Measurements from ENCODE around the gene ZNF169. TPM values are rescaled to one million over a fixed set of nuclear protein-coding genes. Genes with fewer than 3 reads are reported as not detected.
"Not testable (repeated sequence)": the region's sequence is repeated elsewhere in the genome, so short reads cannot be mapped to it uniquely, and the experiment has no call there.

Gene ZNF169
- total RNA-seq, 2 experiments from 2014 or later = 11.2 to 22.2 TPM

DNA sequence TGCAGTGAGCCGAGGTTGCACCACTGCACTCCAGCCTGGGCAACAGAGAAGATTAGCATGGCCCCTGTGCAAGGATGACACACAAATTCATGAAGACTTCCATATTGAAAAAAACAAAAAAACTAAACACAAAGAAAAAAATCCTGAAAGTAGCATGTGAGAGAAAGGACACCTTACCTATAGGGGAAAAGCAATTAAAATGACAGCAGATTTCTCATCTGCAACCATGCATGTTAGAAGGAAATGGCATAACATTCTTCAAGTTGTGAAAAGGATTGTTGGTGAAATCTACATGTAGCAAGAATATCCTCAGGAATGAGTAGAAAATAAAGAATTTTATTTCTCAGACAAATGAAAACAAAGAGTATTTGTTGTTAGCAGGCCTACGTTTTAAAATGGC is 13.4 kb upstream of the ZNF169 start:
- no peaks in the 10 kb centered on the region for H4K20me1 ChIP-seq (ENCODE audit: insufficient read depth, low read length)
- H2AFZ ChIP-seq (ENCODE audit: low read length) = no peak overlapping the region
- no peaks in the 10 kb centered on the region for H3K79me2 ChIP-seq (ENCODE audit: insufficient read depth, low read depth, low read length)
- no peak overlapping the region for H3K4me3 ChIP-seq (ENCODE audit: low read depth, low read length, poor library complexity, severe bottlenecking)
- no peaks in the 10 kb centered on the region for H3K4me1 ChIP-seq (ENCODE audit: insufficient read depth, low read length, poor library complexity, severe bottlenecking)
- no TSS peak for BruUV-seq (replicated peaks)
- CTCF ChIA-PET (ENCODE audit: unreplicated experiment) = no interaction called here
- no peaks in the 10 kb centered on the region for H3K9me2 ChIP-seq (ENCODE audit: insufficient read depth, low read length)
- POLR2A ChIA-PET = no interaction called here
- H3K27ac ChIP-seq (ENCODE audit: low read depth, low read length, poor library complexity, severe bottlenecking) = no peak overlapping the region
- no peak for DNase-seq (ENCODE audit: low spot score)
- TF ChIP-seq, protein P1, sequence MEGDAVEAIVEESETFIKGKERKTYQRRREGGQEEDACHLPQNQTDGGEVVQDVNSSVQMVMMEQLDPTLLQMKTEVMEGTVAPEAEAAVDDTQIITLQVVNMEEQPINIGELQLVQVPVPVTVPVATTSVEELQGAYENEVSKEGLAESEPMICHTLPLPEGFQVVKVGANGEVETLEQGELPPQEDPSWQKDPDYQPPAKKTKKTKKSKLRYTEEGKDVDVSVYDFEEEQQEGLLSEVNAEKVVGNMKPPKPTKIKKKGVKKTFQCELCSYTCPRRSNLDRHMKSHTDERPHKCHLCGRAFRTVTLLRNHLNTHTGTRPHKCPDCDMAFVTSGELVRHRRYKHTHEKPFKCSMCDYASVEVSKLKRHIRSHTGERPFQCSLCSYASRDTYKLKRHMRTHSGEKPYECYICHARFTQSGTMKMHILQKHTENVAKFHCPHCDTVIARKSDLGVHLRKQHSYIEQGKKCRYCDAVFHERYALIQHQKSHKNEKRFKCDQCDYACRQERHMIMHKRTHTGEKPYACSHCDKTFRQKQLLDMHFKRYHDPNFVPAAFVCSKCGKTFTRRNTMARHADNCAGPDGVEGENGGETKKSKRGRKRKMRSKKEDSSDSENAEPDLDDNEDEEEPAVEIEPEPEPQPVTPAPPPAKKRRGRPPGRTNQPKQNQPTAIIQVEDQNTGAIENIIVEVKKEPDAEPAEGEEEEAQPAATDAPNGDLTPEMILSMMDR (conservative IDR thresholded peaks at IDR 0.05; ENCODE audit: low read length) = no peak
- TF ChIP-seq EZH2phosphoT487 (IDR thresholded peaks at IDR 0.05; ENCODE audit: borderline replicate concordance, low read depth, low read length) = no peak
- H3K4me2 ChIP-seq (ENCODE audit: low read length) = no peak overlapping the region
- intact Hi-C loops (cut with micrococcal nuclease; ENCODE audit: unreplicated experiment) = no loop called here
- H3K36me3 ChIP-seq (ENCODE audit: insufficient read depth, low read length) = no peaks in the 10 kb centered on the region
- H3K9me3 ChIP-seq (ENCODE audit: low read length) = no peaks in the 10 kb centered on the region

DNA sequence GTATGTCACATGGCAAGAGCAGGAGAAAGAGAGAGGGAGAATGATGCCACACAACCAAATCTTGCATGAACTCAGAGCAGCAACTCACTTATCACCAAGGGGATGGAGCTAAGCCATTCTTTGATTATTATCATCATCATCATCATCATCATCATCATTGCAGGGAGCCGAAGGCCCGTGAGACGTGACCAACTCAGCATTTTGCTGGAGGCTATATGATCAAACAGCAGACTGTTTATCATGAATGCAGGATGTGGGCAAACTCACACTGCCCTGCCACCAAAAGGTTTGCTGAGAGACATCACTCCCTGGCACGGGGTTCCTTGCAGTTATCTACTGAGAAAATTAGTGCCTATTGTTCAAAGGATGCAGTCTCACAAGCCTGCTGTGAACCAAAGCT is 8.6 kb upstream of the ZNF169 start:
- H3K9me2 ChIP-seq (ENCODE audit: insufficient read depth, low read length) = no peaks in the 10 kb centered on the region
- intact Hi-C loops (cut with micrococcal nuclease; ENCODE audit: unreplicated experiment) = no loop called here
- no peak overlapping the region for H3K4me2 ChIP-seq (ENCODE audit: low read length)
- TF ChIP-seq EZH2phosphoT487 (IDR thresholded peaks at IDR 0.05; ENCODE audit: borderline replicate concordance, low read depth, low read length) = no peak
- TF ChIP-seq, protein P1 (conservative IDR thresholded peaks at IDR 0.05; ENCODE audit: low read length) = no peak
- CTCF ChIA-PET (ENCODE audit: unreplicated experiment) = no interaction called here
- H3K27ac ChIP-seq (ENCODE audit: low read depth, low read length, poor library complexity, severe bottlenecking) = no peak overlapping the region
- no peaks in the 10 kb centered on the region for H3K36me3 ChIP-seq (ENCODE audit: insufficient read depth, low read length)
- no peaks in the 10 kb centered on the region for H3K9me3 ChIP-seq (ENCODE audit: low read length)
- BruUV-seq (replicated peaks) = no TSS peak
- H4K20me1 ChIP-seq (ENCODE audit: insufficient read depth, low read length) = no peaks in the 10 kb centered on the region
- no peak overlapping the region for H2AFZ ChIP-seq (ENCODE audit: low read length)
- DNase-seq (ENCODE audit: low spot score) = no peak
- POLR2A ChIA-PET = interaction anchor here (0.7 kb wide), 1 partner anchor 165 kb away, joined by 4 read pairs; no protein-coding TSS in a partner anchor
- no peaks in the 10 kb centered on the region for H3K79me2 ChIP-seq (ENCODE audit: insufficient read depth, low read depth, low read length)
- no peaks in the 10 kb centered on the region for H3K4me1 ChIP-seq (ENCODE audit: insufficient read depth, low read length, poor library complexity, severe bottlenecking)
- H3K4me3 ChIP-seq (ENCODE audit: low read depth, low read length, poor library complexity, severe bottlenecking) = no peak overlapping the region

DNA sequence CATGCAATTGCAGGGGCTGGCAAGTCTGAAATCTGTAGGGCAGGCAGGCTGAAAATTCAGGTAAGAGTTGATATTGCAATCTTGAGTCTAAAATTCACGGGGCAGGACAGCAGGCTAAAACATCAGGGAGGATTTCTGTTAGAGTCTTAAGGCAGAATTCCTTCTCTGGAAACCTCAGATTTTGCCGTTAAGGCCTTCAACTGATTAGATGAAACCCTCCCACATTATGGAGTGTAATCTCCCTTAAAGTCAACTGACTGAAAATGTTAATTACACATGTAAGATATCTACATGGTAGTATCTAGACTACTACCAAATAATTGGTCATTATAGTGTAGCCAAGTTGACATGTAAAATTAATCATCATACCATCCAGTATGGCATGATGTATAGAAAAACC is 3.1 kb upstream of the ZNF169 start:
- TF ChIP-seq, protein P1 (conservative IDR thresholded peaks at IDR 0.05; ENCODE audit: low read length) = no peak
- no peak for TF ChIP-seq EZH2phosphoT487 (IDR thresholded peaks at IDR 0.05; ENCODE audit: borderline replicate concordance, low read depth, low read length)
- ChIA-PET CTCF (ENCODE audit: unreplicated experiment) (no interaction called here), POLR2A (no interaction called here)
- Histone ChIP-seq H3K4me3 (ENCODE audit: low read depth, low read length, poor library complexity, severe bottlenecking) (no peak overlapping the region), H3K27ac (ENCODE audit: low read depth, low read length, poor library complexity, severe bottlenecking) (no peak overlapping the region), H3K4me1 (ENCODE audit: insufficient read depth, low read length, poor library complexity, severe bottlenecking) (no peaks in the 10 kb centered on the region), H3K9me3 (ENCODE audit: low read length) (no peaks in the 10 kb centered on the region), H4K20me1 (ENCODE audit: insufficient read depth, low read length) (no peaks in the 10 kb centered on the region), H3K4me2 (ENCODE audit: low read length) (no peak overlapping the region), H3K9me2 (ENCODE audit: insufficient read depth, low read length) (no peaks in the 10 kb centered on the region), H3K79me2 (ENCODE audit: insufficient read depth, low read depth, low read length) (peaks cover 10% of the 10 kb centered on the region; the same call in 1 of the 2 replicates), H2AFZ (ENCODE audit: low read length) (no peak overlapping the region), H3K36me3 (ENCODE audit: insufficient read depth, low read length) (no peaks in the 10 kb centered on the region)
- no peak for DNase-seq (ENCODE audit: low spot score)
- intact Hi-C loops (cut with micrococcal nuclease; ENCODE audit: unreplicated experiment) = no loop called here
- BruUV-seq (replicated peaks) = no TSS peak

DNA sequence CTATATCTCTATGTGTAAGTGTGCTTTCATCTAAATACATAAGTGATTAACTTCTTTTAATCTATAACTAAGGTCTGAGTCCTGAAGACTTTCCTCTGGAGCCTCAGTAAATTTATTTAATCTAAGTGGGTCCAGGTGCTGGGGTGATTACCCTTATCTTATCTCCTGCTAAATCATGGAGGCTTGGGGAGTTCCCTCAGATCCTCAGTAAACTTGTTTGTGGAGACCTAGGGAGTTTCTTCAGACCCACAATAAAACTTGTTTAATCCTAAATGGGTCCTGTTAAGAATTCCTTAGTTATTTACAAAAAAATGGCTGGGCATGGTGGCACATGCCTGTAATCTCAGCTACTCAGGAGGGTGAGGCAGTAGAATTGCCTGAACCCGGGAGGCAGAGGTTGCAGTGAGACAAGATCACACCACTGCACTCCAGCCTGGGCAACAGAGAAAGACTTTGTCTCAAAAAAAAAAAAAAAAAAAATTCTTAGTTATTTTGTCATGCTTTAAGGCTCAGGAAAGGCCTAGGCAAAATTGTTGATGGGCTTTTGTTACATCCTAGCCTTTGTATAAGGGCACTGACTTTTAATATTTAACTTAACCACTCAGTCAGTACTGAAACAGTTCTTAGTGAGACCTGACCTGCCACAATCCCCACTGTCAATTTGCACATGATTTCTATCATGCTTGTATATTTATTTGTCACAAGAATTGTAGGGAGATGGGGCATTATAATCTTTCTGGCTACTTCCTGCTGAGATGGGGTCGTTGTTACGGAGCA is 6.7 kb downstream of the ZNF169 start:
- H3K9me2 ChIP-seq (ENCODE audit: insufficient read depth, low read length); BruUV-seq (replicated peaks); H3K79me2 ChIP-seq (ENCODE audit: insufficient read depth, low read depth, low read length); H3K4me2 ChIP-seq (ENCODE audit: low read length); H2AFZ ChIP-seq (ENCODE audit: low read length); H3K4me3 ChIP-seq (ENCODE audit: low read depth, low read length, poor library complexity, severe bottlenecking); DNase-seq (ENCODE audit: low spot score); H3K4me1 ChIP-seq (ENCODE audit: insufficient read depth, low read length, poor library complexity, severe bottlenecking); POLR2A ChIA-PET; intact Hi-C loops (cut with micrococcal nuclease; ENCODE audit: unreplicated experiment); H3K27ac ChIP-seq (ENCODE audit: low read depth, low read length, poor library complexity, severe bottlenecking); CTCF ChIA-PET (ENCODE audit: unreplicated experiment); H4K20me1 ChIP-seq (ENCODE audit: insufficient read depth, low read length): not testable (repeated sequence)
- peaks cover 24% of the 10 kb centered on the region for H3K9me3 ChIP-seq (ENCODE audit: low read length)
- H3K36me3 ChIP-seq (ENCODE audit: insufficient read depth, low read length) = peaks cover 29% of the 10 kb centered on the region
